Fibroblast of skin of left quadriceps (primary cell): Measurements from ENCODE around the gene R3HDM1.
"Not testable (repeated sequence)": the region's sequence is repeated elsewhere in the genome, so short reads cannot be mapped to it uniquely, and the experiment has no call there.

ENCODE experiments used
- DNase-seq, 2 experiments: peaks; one replicate each; pipeline ENCODE4 v3.0.0-alpha.2; 2013; ENCODE audit warnings: low read depth in 2 of 2

The R3HDM1 gene

GRCh38 chr2:135709992-135710391 is 178.7 kb downstream of the R3HDM1 start:
- DNase-seq = peak in 1 of 2 experiments; percentile 17

- DNase-seq = not testable (repeated sequence)
These were observed 183.8 kb downstream of the R3HDM1 start for GRCh38 chr2:135715086-135715485.

DNA sequence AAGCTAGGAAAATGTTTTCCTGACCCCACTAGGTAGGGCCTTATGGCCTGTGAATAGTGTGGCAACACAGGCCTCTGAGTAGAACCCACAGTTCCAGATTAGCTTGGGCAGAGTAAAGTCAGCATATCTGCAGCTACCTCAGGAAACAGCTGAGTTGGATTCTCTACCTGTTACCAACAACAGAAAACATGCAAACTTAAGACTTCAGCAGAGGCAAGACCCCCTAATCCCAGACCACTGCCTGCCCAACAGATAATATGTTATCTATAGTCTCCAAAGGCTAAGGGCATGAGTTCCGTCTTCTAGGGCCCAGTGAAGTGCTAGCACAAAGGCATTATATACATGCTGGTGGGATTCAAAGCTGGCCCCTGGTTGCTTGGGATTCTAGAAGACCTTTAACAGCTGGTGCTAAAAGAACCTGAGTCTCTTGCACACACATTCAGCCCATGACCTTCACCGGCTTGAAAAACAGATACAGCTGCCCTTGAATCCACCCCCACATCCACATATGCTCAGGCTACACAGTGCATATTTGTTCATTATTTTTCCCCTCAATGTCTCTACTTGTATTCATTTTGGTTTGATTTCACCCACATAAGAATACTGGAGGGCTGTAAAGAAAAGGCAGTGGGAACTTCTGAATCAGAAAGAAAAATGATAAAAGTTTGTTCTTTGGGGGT is 196.9 kb downstream of the R3HDM1 start:
- no peak for DNase-seq

GRCh38 chr2:135732561-135732960 is 201.3 kb downstream of the R3HDM1 start:
- no peak for DNase-seq

DNA sequence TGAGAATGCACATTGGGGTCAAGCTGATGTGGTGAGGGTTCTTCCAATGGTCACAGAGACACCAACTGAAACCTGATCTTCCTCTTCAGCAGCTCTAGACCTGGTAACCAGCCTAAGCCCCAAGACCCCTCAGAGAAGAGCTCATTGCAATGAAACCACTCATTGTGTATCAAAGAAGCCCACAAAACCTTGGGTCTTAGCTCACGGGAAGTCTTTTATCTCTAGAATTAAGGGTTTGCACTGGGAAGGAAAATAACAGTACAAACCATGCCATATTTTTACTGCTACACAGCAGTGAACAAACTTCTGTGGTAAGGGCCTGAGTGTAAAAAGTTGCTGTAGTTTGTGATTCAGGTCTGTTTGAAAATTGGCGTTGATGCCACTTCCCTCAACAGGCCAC is 201.8 kb downstream of the R3HDM1 start:
- DNase-seq = no peak

DNA sequence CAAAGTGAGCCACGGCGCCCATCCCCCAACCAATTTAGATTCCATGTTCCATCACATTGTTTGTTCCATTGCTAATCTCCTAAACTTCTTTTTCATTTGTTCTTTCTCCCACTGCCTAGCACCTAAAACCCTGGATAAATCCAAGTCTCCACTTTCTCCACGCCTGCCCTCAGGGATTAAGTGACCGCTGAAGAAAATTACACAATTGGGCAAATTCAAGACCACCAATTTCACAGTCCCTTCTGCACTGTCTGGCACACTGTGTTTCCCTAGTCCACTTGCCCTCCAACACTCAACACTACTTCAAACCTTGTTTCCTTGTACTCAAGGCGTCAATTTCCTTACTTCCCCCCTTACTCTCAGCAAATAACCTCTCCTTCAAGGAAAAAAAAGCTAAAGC is 205.3 kb downstream of the R3HDM1 start:
- DNase-seq = no peak

- no peak for DNase-seq
These were observed 208.9 kb downstream of the R3HDM1 start for GRCh38 chr2:135740206-135740605.

GRCh38 chr2:135741043-135741394 is 209.7 kb downstream of the R3HDM1 start:
- no peak for DNase-seq

GRCh38 chr2:135741395-135742324 is 210.4 kb downstream of the R3HDM1 start, which contains the start of gene UBXN4:
TSS of gene UBXN4 (plus strand) at chr2:135741855. CDS start at chr2:135741930, 75 bp downstream.
- peak; percentile 98 for DNase-seq

- DNase-seq = peak in 1 of 2 experiments; percentile 12
These were observed 211.1 kb downstream of the R3HDM1 start for GRCh38 chr2:135742325-135742757.

DNA sequence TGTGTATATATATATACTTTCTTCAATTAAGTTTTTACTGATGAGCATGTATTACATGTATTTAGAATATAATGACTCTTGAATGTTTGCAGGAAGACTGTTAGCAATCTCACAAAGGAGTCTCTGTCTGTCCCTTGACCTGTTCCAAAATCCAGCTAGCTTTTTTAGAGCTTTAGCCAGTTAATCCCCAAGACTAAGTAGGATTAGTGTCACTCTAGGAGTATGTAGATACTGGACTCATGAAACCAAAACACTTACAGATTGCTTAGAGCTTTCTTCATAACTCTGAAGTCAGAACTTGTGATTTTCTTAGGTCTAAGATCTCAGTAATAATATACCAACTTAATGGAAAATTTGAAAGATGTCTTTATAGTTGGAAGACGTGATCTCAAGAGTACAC is 212.6 kb downstream of the R3HDM1 start:
- DNase-seq = no peak

GRCh38 chr2:135744760-135745314 is 213.6 kb downstream of the R3HDM1 start:
- no peak for DNase-seq

- peak; percentile 57 to 63 for DNase-seq
These were observed 214.3 kb downstream of the R3HDM1 start for GRCh38 chr2:135745545-135745944.

DNA sequence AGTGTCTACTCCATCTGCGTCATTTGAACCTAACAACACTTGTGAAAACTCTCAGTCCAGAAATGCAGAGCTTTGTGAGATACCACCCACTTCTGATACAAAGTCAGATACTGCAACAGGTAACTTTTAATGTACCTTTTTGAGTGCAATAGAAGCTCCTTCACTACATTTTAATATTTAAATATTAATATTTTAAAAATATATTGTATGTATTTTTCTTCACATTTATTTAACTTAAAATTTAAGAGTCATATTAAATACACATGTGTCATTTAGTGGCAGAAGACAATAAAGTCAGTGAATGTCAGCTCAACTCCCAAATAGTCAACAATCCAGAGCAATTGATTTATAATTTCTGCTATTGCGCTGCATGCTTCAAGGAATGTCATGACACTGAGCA is 224.3 kb downstream of the R3HDM1 start:
- DNase-seq = no peak

DNA sequence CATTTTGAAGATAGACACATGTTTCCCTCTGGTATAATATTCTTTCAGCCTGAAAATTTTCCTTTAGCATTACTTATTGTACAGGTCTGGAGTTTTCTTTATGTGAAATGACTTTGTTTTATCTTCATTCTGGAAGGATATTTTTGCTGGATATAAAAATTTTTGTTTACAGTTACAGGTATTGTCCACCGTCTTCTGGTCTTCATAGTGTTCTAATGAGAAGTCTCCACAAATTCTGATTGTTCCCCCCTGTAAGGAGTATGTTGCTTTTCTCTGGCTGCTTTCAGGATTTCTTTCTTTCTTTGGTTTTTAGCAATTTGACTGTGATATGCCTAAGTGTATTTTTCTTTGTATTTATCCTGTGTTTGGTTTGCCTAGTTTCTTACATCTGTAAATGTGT is 225.4 kb downstream of the R3HDM1 start:
- DNase-seq = no peak

DNA sequence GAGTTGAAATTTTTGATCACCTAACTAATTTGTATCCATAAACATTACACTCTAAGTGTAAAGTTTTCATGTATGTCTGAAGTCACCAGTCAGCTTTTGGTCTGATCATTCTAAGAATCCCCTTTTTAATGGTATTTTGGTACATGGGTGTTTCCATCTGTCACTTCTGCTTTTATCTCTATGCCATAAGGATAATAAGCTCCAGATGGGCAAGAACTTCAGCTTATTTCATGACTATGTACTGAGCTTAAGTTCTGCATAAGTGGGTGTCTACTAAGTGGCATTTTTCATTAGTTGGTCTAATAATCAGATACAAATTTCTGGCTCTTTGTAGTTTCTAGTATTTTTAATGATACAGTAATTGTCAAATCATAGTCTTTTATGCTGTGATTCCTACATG is 230.7 kb downstream of the R3HDM1 start:
- no peak for DNase-seq

- no peak for DNase-seq
These were observed 231.2 kb downstream of the R3HDM1 start for GRCh38 chr2:135762530-135762929.

DNA sequence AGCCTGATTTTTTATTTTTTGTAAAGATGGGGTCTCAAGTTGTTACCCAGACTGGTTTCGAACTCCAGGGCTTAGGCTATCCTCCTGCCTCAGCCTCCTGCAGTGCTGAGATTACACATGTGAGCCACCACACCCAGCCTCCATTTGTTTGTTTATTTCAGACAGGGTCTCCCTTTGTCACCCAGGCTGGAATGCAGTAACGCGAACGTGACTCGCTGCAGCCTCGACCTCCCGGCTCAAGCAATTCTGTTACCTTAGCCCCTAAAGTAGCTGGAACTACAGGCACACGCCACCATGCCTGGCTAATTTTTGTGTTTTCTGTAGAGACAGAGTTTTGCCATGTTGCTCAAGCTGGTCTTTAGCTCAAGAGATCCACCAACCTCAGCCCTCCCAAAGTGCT is 237.6 kb downstream of the R3HDM1 start:
- DNase-seq = no peak

DNA sequence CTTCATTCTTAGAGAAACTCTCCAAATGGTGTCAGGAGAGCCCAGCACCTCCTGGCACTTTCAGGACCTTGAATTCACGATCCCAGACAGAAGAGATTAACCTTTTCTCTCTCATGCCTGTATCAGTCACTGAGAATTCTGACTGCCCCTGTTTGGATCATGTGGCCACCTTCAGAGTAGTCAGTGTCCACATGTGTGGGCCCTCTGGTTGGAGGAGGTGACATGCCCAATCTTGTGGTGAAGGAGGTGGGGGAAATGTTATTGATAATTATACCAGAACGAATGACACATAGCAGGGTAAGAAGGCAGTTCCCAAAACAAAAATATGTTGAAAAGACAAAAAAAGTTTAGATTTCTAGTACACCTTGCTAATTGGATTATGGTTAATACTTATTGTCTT is 242.0 kb downstream of the R3HDM1 start:
- DNase-seq = no peak

- no peak for DNase-seq
These were observed 242.6 kb downstream of the R3HDM1 start for GRCh38 chr2:135773917-135774316.
